GM18511 (cell line): ENCODE data around the gene JAG1.
"Not testable (repeated sequence)": the region's sequence is repeated elsewhere in the genome, so short reads cannot be mapped to it uniquely, and the experiment has no call there.

Experiments
- ATAC-seq: cut with Tn5 transposase; IDR thresholded peaks from one replicate; pipeline ENCODE4 v1.9.1; 2021; ENCODE audit warnings: mild to moderate bottlenecking, moderate library complexity; ENCODE audit not compliant: unreplicated experiment

The JAG1 gene

DNA sequence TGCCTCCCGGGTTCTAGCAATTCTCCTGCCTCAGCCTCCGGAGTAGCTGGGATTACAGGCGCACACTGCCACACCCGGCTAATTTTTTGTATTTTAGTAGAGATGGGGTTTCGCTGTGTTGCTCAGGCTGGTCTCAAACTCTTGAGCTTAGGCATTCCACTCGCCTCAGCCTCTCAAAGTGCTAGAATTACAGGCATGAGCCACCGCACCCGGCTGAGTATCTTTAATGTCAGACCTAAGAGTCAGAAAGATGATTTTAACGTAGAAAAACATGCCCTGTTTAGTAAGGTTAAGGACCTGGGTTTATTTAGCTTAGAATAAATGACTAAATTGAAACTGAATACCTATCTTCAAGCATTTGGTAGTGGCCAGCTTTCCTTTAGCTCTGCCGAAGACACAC is 83.4 kb downstream of the JAG1 start:
- not testable (repeated sequence) for ATAC-seq
